ENCODE results near the gene PIANP.

PIANP gene

DNA sequence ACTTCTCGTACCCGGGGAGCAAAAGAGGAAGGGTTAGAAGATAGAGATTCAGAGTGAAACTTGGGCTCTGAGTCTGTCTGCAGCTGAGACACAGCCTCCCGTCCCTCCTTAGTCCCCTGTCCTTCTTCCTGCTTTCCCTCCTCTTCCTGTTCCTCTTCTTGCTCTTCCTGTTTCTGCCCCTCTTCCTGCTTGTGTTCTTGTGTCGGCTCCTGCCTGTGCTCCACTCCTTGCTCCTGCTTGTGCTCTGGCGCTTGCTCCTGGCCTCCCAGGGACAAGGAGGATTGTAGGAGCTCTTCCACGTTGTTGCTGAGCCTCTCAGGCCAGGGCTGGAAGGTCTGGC is 56.4 kb downstream of the PIANP start:
- Mint-ChIP-seq H3K9me3 (peaks cover 20% of the 10 kb centered on the region), H3K4me1 (peaks cover 19% of the 10 kb centered on the region), H3K4me3 (no peak overlapping the region), H3K27me3 (peaks cover 42% of the 10 kb centered on the region), H3K27ac (no peak overlapping the region), H3K36me3 (peaks cover 30% of the 10 kb centered on the region)
- DNase-seq: no peak
- CTCF ChIA-PET: interaction anchor here (0.9 to 1.3 kb wide), 3 partner anchors 16 to 181 kb away, joined by 3 to 5 read pairs (median 4); no protein-coding TSS in a partner anchor

Measured in activated naive CD4-positive, alpha-beta T cell treated with anti-CD3 and anti-CD28 coated beads, Interleukin-2, amount 10 ng/mL, durations not matched to agents 7 days and 5 days (primary cell).